GM23248 (cell line): Measurements from ENCODE around the gene LOC128125822.

Experiments
- DNase-seq: peaks from one replicate; pipeline ENCODE4 v3.0.0-alpha.2; 2015
- H2AFZ ChIP-seq: fragments of 200-600 bp; sonication (generic); 2 replicates; pipeline ENCODE4 v1.6.1; 2016; ENCODE audit warnings: antibody characterized with exemption
- H3F3A ChIP-seq: fragments of 200-600 bp; sonication (generic); 2 replicates; pipeline ENCODE4 v1.6.1; 2016; ENCODE audit warnings: mild to moderate bottlenecking, antibody characterized with exemption, mixed run types; ENCODE audit not compliant: insufficient read depth
- H3K27ac ChIP-seq: fragments of 200-600 bp; sonication (generic); 2 replicates; pipeline ENCODE4 v1.5.1; 2016; ENCODE audit warnings: mild to moderate bottlenecking
- H3K27me3 ChIP-seq: fragments of 200-600 bp; sonication (generic); replicated peaks from 2 replicates; pipeline ENCODE4 v1.6.1; 2016; ENCODE audit warnings: mild to moderate bottlenecking; ENCODE audit not compliant: insufficient read depth
- H3K36me3 ChIP-seq: fragments of 200-600 bp; sonication (generic); 2 replicates; pipeline ENCODE4 v1.6.1; 2016; ENCODE audit warnings: low read depth, mild to moderate bottlenecking
- H3K4me1 ChIP-seq: fragments of 200-600 bp; sonication (generic); 2 replicates; pipeline ENCODE4 v1.6.1; 2016; ENCODE audit warnings: mild to moderate bottlenecking; ENCODE audit not compliant: insufficient read depth
- H3K4me2 ChIP-seq: fragments of 200-600 bp; sonication (generic); one replicate; pipeline ENCODE4 v1.6.1; 2016; ENCODE audit warnings: mild to moderate bottlenecking; ENCODE audit not compliant: unreplicated experiment
- H3K4me3 ChIP-seq: fragments of 200-600 bp; sonication (generic); 2 replicates; pipeline ENCODE4 v1.5.1; 2016; ENCODE audit warnings: mild to moderate bottlenecking
- H3K79me2 ChIP-seq: fragments of 200-600 bp; sonication (generic); 2 replicates; pipeline ENCODE4 v1.6.1; 2016; ENCODE audit warnings: mild to moderate bottlenecking; ENCODE audit not compliant: insufficient read depth
- H3K9ac ChIP-seq: fragments of 200-600 bp; sonication (generic); 2 replicates; pipeline ENCODE4 v1.6.1; 2016; ENCODE audit warnings: mild to moderate bottlenecking
- H3K9me2 ChIP-seq: fragments of 200-600 bp; sonication (generic); 2 replicates; pipeline ENCODE4 v1.6.1; 2016; ENCODE audit warnings: mixed run types, mild to moderate bottlenecking, moderate library complexity; ENCODE audit not compliant: insufficient read depth
- H3K9me3 ChIP-seq: fragments of 200-600 bp; sonication (generic); one replicate; pipeline ENCODE4 v1.6.1; 2017; ENCODE audit warnings: low read depth
- H4K20me1 ChIP-seq: fragments of 200-600 bp; sonication (generic); 2 replicates; pipeline ENCODE4 v1.6.0; 2016; ENCODE audit not compliant: insufficient read depth
- EZH2 ChIP-seq: fragments of 200-600 bp; sonication (generic); IDR thresholded peaks from 2 replicates; pipeline ENCODE4 v1.6.1; 2018; ENCODE audit warnings: antibody characterized with exemption, mild to moderate bottlenecking; ENCODE audit not compliant: insufficient read depth, poor library complexity, severe bottlenecking
- EZH2phosphoT487 ChIP-seq: fragments of 200-600 bp; sonication (generic); IDR thresholded peaks from 2 replicates; pipeline ENCODE4 v1.6.1; 2018; ENCODE audit warnings: antibody characterized with exemption, moderate library complexity, mild to moderate bottlenecking, low read depth; ENCODE audit not compliant: insufficient read depth
- WGBS, 2 experiments: methylation state at CpG; one replicate each; pipeline ENCODE4 v1.1.6; 2015 to 2017; ENCODE audit warnings: low lambda C conversion rate in 2 of 2, low coverage in 1 of 2; ENCODE audit errors: missing lambda C conversion rate in 2 of 2; 5-methylcytosine and 5-hydroxymethylcytosine counted together
- in situ Hi-C: fragments of 300-500 bp; cut with MboI; formaldehyde crosslinking; loops from 2 replicates; pipeline ENCODE4 v1.15.0; 2020

LOC128125822 gene

DNA sequence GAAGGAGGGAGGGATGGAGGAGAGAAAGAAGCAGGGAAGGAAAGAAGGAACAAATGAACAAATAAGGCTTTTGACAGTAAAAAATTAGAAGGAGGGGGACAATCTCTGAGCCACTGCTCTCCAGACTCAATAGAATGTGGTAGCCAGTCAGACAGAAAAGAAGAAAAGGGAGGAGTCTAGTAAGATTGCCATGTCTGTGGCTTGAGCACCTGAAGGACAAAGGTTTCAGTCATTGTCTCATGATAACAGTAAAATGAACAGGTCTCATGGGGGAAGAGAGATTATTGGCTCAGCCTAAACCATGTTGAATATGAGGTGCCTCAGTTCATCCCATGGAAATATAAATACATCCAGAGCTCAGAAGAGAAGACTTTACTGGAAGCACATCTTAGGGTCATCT is 14.0 kb upstream of the LOC128125822 start:
- TF ChIP-seq EZH2phosphoT487 (no peak), EZH2 (no peak)
- Histone ChIP-seq H3K79me2 (no peaks in the 10 kb centered on the region), H3K27ac (no peak overlapping the region), H3K27me3 (no peaks in the 10 kb centered on the region), H3K9me2 (no peaks in the 10 kb centered on the region), H3F3A (peaks cover 18% of the 10 kb centered on the region), H2AFZ (no peak overlapping the region), H4K20me1 (no peaks in the 10 kb centered on the region), H3K9ac (no peak overlapping the region), H3K36me3 (no peaks in the 10 kb centered on the region), H3K4me1 (peaks cover 13% of the 10 kb centered on the region), H3K4me3 (no peak overlapping the region), H3K9me3 (no peaks in the 10 kb centered on the region), H3K4me2 (no peak overlapping the region)
- in situ Hi-C loops = no loop called here
- DNase-seq = no peak

DNA sequence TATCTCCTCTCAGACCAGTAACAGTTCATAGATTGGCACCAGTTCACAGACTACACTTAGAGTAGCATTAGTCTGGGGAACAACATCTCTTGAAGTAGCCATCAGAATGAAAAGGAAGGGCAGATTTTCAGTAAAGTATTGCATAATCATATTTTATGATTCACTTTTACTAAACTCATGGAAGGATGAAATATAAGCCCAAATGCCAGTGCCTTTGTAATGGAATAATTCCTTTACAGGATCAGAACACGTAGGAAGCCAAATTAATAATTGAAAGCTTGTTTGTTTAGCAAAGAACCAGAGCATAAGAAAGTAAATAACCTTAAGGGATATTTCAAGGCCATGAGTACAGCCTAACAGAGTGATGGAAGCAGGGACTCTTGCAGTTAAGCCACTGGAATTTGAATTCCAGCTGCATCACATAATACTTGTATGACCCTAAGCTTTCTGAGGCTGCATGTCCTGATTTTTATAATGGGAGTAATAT is 11.4 kb upstream of the LOC128125822 start:
- Histone ChIP-seq H4K20me1 (no peaks in the 10 kb centered on the region), H3F3A (peaks cover 18% of the 10 kb centered on the region), H3K36me3 (no peaks in the 10 kb centered on the region), H3K9me3 (no peaks in the 10 kb centered on the region), H3K4me2 (no peak overlapping the region), H3K4me3 (no peak overlapping the region), H3K27ac (peak overlapping the region; percentile 22), H3K9ac (no peak overlapping the region), H3K79me2 (no peaks in the 10 kb centered on the region), H3K9me2 (no peaks in the 10 kb centered on the region), H2AFZ (no peak overlapping the region), H3K27me3 (no peaks in the 10 kb centered on the region), H3K4me1 (peaks cover 19% of the 10 kb centered on the region)
- TF ChIP-seq EZH2 (no peak), EZH2phosphoT487 (no peak)
- 5 to 27% methylated on average over 1 of the region's 1 CpG for WGBS, 2 experiments
- peak; percentile 66 for DNase-seq
- in situ Hi-C loops = no loop called here

DNA sequence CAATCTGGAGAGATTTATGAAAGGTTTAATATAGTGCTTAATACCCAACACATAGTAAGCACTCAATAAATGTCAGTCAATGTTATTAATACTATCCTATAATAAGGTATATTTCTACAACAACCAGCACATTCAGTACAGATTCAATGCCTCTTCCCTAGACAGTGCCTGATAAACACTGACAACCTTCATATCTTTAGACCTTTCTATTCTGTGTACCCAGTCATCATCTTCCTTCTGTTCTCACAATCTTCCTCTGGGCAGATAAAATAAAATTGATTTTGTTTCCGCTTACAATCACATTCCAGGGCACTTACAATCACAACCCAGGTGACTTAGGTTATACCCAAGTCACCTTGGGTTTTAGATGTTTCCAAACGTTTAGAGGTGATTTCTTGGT is 11.0 kb upstream of the LOC128125822 start:
- in situ Hi-C loops = no loop called here
- Histone ChIP-seq H2AFZ (no peak overlapping the region), H3K27me3 (no peaks in the 10 kb centered on the region), H3K4me2 (no peak overlapping the region), H3K9me3 (no peaks in the 10 kb centered on the region), H3K4me1 (peaks cover 19% of the 10 kb centered on the region), H3K9me2 (no peaks in the 10 kb centered on the region), H3K79me2 (no peaks in the 10 kb centered on the region), H4K20me1 (no peaks in the 10 kb centered on the region), H3K36me3 (no peaks in the 10 kb centered on the region), H3K4me3 (no peak overlapping the region), H3F3A (peaks cover 18% of the 10 kb centered on the region), H3K27ac (peak overlapping the region; percentile 22), H3K9ac (no peak overlapping the region)
- DNase-seq = no peak
- WGBS, 2 experiments = 64 to 66% methylated on average over 2 of the region's 2 CpGs
- TF ChIP-seq EZH2phosphoT487 (no peak), EZH2 (no peak)

DNA sequence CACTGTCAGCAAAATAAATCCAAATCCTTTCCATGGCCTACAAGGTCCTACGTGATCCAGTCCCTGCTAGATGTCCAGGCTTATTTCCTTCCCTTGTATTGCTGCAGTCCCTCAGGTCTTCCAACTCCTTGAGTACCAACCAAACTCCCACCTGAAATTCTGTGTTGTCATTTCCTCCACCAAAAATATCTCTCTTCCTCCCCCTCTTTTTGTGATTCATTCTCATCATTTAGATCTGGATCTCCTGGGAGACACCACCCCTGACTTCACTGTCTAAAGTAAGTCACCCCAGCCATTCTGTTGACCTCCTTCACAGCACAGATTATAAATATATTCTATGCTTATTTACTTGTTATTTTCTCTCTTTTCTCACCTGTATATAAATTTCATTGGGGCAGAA is 9.0 kb upstream of the LOC128125822 start:
- Histone ChIP-seq H3K36me3 (no peaks in the 10 kb centered on the region), H3K9ac (no peak overlapping the region), H4K20me1 (no peaks in the 10 kb centered on the region), H3F3A (peaks cover 18% of the 10 kb centered on the region), H3K27ac (no peak overlapping the region), H3K4me3 (no peak overlapping the region), H3K79me2 (no peaks in the 10 kb centered on the region), H3K27me3 (no peaks in the 10 kb centered on the region), H2AFZ (peak overlapping the region; percentile 41; the same call in 1 of the 2 replicates), H3K9me2 (no peaks in the 10 kb centered on the region), H3K4me2 (no peak overlapping the region), H3K4me1 (peaks cover 19% of the 10 kb centered on the region), H3K9me3 (no peaks in the 10 kb centered on the region)
- peak; percentile 38 for DNase-seq
- TF ChIP-seq EZH2 = no peak
- TF ChIP-seq EZH2phosphoT487 = no peak
- WGBS, 2 experiments = 96 to 100% methylated on average over 1 of the region's 1 CpG
- in situ Hi-C loops = no loop called here

DNA sequence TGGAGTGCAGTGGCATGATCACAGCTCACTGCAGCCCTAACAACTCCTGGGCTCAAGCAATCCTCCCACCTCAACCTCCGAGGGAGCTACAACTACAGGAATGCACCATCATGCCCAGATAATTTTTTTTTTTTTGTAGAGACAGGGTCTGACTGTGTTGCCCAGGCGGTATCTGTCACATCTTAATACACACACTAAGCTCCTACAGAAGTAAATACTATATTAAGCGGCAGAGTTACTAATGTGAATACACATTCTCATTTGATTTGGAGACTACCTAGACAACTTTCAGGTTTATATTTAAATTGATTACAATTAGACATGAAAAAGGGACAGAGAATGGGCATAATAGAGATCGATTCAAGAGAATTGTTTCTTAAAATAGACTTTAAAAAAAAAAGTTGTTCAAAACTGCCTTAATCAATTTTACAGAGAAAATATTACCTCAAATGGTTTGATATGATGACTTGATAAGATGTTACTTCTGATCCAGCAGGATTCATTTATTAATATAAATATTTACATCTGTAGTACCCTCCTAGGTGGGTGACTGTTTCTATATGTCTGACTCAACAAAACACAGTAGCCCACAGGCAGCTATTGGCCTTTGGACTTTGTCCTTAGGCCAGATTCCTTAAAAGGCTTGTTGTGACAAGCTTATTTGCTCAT is 7.1 kb upstream of the LOC128125822 start:
- peaks cover 16% of the 10 kb centered on the region for H3F3A ChIP-seq
- H3K36me3 ChIP-seq = no peaks in the 10 kb centered on the region
- in situ Hi-C loops = no loop called here
- H4K20me1 ChIP-seq = no peaks in the 10 kb centered on the region
- no peak overlapping the region for H3K4me3 ChIP-seq
- H3K9me2 ChIP-seq = no peaks in the 10 kb centered on the region
- TF ChIP-seq EZH2 (no peak), EZH2phosphoT487 (no peak)
- no peaks in the 10 kb centered on the region for H3K9me3 ChIP-seq
- no peaks in the 10 kb centered on the region for H3K27me3 ChIP-seq
- DNase-seq = no peak
- H3K9ac ChIP-seq = no peak overlapping the region
- H3K27ac ChIP-seq = no peak overlapping the region
- no peak overlapping the region for H2AFZ ChIP-seq
- 87 to 89% methylated on average over 4 of the region's 4 CpGs for WGBS, 2 experiments
- H3K79me2 ChIP-seq = no peaks in the 10 kb centered on the region
- H3K4me1 ChIP-seq = peaks cover 19% of the 10 kb centered on the region
- no peak overlapping the region for H3K4me2 ChIP-seq
